SJCRH30 (cell line): ENCODE data around the gene CORO2B. TPM values are rescaled to one million over a fixed set of nuclear protein-coding genes. Genes with fewer than 3 reads are reported as not detected.
"Not testable (repeated sequence)": the region's sequence is repeated elsewhere in the genome, so short reads cannot be mapped to it uniquely, and the experiment has no call there.

ENCODE experiments used
- DNase-seq, 2 experiments: peaks; one replicate each; pipeline ENCODE4 v3.0.0-alpha.2; 2015 to 2020
- H3K27ac ChIP-seq: fragments of 250-450 bp; sonication (Bioruptor Pico); 2 replicates; pipeline ENCODE4 v1.5.1; 2020; ENCODE audit warnings: mild to moderate bottlenecking, moderate library complexity
- H3K27me3 ChIP-seq: fragments of 250-450 bp; sonication (Bioruptor Pico); 2 replicates; pipeline ENCODE4 v1.5.1; 2020; ENCODE audit warnings: mild to moderate bottlenecking, moderate library complexity
- H3K36me3 ChIP-seq: fragments of 250-450 bp; sonication (Bioruptor Pico); 2 replicates; pipeline ENCODE4 v1.5.1; 2020; ENCODE audit warnings: mild to moderate bottlenecking, moderate library complexity
- H3K4me1 ChIP-seq: fragments of 250-450 bp; sonication (Bioruptor Pico); 2 replicates; pipeline ENCODE4 v1.5.1; 2020; ENCODE audit warnings: mild to moderate bottlenecking, moderate library complexity
- H3K4me3 ChIP-seq: fragments of 250-450 bp; sonication (Bioruptor Pico); 2 replicates; pipeline ENCODE4 v1.5.1; 2020; ENCODE audit warnings: mild to moderate bottlenecking, moderate library complexity
- H3K9me3 ChIP-seq: fragments of 250-450 bp; sonication (Bioruptor Pico); replicated peaks from 2 replicates; pipeline ENCODE4 v1.5.1; 2020; ENCODE audit warnings: mild to moderate bottlenecking, moderate library complexity
- total RNA-seq: library from RNA; depleted of rRNA; stranded (reverse); fragments of >200 nt; shearing (Covaris generic); gene quantifications from 2 replicates; pipeline ENCODE4 v1.2.3, GENCODE V29; 2014

CORO2B gene
- total RNA-seq, 1 experiment from 2014 or later = not detected

DNA sequence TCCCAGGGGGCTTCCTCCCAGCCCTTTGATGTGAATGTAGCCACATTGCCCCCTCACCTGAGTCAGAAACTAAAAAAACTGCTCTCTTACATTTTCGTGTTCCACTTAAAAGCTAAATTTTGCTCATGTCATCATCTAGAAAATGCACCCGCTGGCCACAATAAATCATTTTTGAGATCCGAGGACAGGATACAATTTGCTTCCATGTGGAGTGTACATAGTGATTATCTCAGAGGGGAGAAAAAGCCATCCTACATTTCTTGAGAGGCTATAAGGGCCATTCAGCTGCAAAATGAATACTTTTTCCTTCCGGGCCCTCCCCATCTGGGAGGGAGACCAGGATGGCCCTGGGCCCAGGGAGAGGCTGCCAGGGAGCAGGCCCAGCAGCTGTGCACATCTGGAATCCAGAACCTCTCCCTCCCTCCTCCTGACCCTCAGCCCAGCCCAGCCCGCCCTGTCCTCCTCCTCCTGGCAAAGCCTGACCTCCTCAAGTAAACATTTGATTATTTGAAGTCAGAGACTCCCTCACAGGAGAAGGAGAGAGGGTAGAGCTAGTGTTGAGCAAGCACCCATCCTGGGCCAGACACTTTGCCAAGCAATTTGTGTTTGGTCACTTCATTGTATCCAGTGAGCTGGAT lies 59.1 kb downstream of the CORO2B start:
- Histone ChIP-seq H3K36me3 (no peaks in the 10 kb centered on the region), H3K27ac (no peak overlapping the region), H3K4me1 (no peaks in the 10 kb centered on the region), H3K4me3 (no peak overlapping the region), H3K9me3 (no peaks in the 10 kb centered on the region), H3K27me3 (peaks cover 11% of the 10 kb centered on the region; the same call in 1 of the 2 replicates)
- DNase-seq = no peak

DNA sequence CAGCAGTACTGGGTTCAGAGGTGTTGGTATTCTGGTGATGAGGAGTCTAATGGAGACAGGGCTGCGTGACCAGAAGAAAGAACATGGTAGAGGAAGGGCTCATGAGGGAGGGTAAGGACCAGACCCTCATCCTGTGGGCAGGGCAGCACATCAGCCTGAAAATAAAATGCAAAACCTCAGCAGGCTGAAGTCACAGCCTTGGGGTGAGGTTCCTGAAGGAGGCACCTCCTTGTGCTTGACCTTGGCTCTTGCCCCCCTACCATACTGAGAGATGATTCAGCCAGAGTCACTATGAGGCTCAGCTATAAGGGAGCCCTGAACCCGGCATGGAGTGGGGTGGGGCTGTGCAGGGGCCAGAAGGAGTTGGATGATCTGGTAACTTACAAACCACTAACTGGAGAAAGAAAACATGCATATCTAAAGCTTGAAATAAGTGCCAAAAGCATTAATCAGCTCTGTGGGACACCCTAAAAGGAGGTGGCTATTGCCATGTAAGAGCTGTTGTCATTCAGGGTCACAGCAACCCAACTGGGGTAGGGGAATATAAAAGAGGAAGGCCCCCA lies 60.2 kb downstream of the CORO2B start:
- H3K27ac ChIP-seq = no peak overlapping the region
- H3K27me3 ChIP-seq = peaks cover 8% of the 10 kb centered on the region; the same call in 1 of the 2 replicates
- no peak for DNase-seq
- no peaks in the 10 kb centered on the region for H3K4me1 ChIP-seq
- no peaks in the 10 kb centered on the region for H3K9me3 ChIP-seq
- no peaks in the 10 kb centered on the region for H3K36me3 ChIP-seq
- H3K4me3 ChIP-seq = no peak overlapping the region

DNA sequence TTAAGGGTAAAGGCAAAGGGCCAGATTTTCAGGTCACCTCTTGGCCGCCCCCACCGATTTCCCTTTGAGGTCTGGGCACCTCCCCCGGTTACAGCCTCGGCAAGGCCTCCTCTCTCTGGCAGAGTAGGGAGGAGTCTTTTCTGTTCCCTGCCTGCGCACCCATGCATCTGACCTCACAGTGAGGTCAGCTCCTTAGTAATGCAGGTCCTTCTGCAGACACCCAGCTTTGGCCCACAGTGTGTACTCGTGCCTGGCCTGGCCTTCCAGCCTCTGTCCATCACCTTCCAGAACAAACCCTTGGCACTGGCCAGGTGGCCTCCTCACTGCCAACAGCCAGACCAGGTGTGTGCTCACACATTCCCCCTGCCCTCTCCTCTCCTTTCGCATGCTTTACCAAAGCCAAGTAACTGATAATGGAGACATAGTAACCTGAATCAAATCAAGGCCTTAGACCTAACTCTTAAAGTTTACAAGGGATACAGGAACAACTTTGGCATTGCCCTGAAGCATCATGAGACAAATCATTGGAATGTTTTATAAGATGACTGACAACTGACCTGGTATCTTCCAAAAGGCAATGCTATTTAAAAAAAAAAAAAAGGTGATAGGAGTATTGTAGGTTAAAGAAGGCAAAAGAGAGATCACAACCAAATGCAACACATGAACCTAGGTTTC lies 61.3 kb downstream of the CORO2B start:
- no peak overlapping the region for H3K4me3 ChIP-seq
- H3K27ac ChIP-seq = no peak overlapping the region
- H3K4me1 ChIP-seq = no peaks in the 10 kb centered on the region
- H3K36me3 ChIP-seq = no peaks in the 10 kb centered on the region
- peaks cover 8% of the 10 kb centered on the region; the same call in 1 of the 2 replicates for H3K27me3 ChIP-seq
- no peaks in the 10 kb centered on the region for H3K9me3 ChIP-seq
- no peak for DNase-seq

- no peaks in the 10 kb centered on the region for H3K4me1 ChIP-seq
Measured at GRCh38 chr15:68640791-68641331, 62.1 kb downstream of the CORO2B start.

GRCh38 chr15:68641376-68641775 lies 62.6 kb downstream of the CORO2B start:
- Histone ChIP-seq H3K9me3 (no peaks in the 10 kb centered on the region), H3K27ac (no peak overlapping the region), H3K36me3 (no peaks in the 10 kb centered on the region), H3K27me3 (peaks cover 8% of the 10 kb centered on the region; the same call in 1 of the 2 replicates), H3K4me1 (no peaks in the 10 kb centered on the region), H3K4me3 (no peak overlapping the region)
- DNase-seq = no peak

More at GRCh38 chr15:68640791-68641331, 62.1 kb downstream of the CORO2B start:
- Histone ChIP-seq H3K36me3 (no peaks in the 10 kb centered on the region), H3K9me3 (no peaks in the 10 kb centered on the region), H3K27me3 (peaks cover 8% of the 10 kb centered on the region; the same call in 1 of the 2 replicates), H3K27ac (no peak overlapping the region), H3K4me3 (no peak overlapping the region)
- DNase-seq = no peak

GRCh38 chr15:68642491-68642845 lies 63.7 kb downstream of the CORO2B start:
- no peak overlapping the region for H3K4me3 ChIP-seq
- H3K27me3 ChIP-seq = peaks cover 8% of the 10 kb centered on the region; the same call in 1 of the 2 replicates
- no peaks in the 10 kb centered on the region for H3K9me3 ChIP-seq
- H3K36me3 ChIP-seq = no peaks in the 10 kb centered on the region
- H3K27ac ChIP-seq = no peak overlapping the region
- H3K4me1 ChIP-seq = no peaks in the 10 kb centered on the region; the same call in 1 of the 2 replicates
- DNase-seq = no peak

- Histone ChIP-seq H3K27ac (no peak overlapping the region), H3K4me3 (no peak overlapping the region), H3K36me3 (no peaks in the 10 kb centered on the region), H3K4me1 (no peaks in the 10 kb centered on the region; the same call in 1 of the 2 replicates), H3K27me3 (peaks cover 8% of the 10 kb centered on the region; the same call in 1 of the 2 replicates), H3K9me3 (no peaks in the 10 kb centered on the region)
- no peak for DNase-seq
Measured at GRCh38 chr15:68643216-68643830, 64.5 kb downstream of the CORO2B start.

DNA sequence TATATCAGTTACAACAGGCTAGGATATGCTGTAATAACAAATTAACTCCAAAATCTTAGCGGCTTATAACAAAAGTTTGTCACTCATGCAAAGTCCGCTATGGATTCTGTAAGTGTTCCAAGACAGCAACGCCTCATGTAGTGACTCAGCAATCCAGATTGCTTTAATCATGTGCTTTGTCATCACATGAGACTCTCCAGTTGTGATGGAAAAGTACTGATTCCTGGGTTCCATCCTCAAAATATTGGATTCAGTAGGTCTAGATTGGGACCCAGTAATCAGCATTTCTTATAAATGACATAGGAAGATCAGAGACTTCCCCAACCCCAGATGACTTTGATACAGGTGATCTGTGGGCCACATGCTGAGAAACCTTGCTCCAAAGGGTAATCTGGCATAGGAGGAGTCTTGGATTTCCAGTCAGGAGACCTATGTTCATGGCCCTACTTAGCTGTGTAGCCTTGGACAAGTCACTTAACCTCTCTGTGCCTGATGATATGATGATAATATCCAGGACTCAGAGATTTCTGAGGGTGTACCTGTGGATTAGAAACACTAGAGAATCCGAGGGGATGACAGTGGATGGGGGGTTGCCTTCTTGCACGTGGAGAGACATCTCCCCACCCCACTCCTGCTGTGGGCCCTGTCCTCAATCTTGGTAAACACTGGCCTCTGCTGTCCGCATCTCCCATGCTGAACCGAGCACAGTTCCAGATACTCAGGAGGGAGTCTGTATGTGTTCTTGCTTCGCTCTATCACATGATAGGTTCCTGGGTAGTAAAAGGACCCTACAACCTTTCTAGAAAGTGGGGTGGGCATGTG lies 65.5 kb downstream of the CORO2B start:
- DNase-seq = no peak

GRCh38 chr15:68644996-68645395 lies 66.2 kb downstream of the CORO2B start:
- no peak overlapping the region for H3K4me3 ChIP-seq
- no peak for DNase-seq
- H3K27ac ChIP-seq = no peak overlapping the region
- H3K27me3 ChIP-seq = peaks cover 4% of the 10 kb centered on the region; the same call in 1 of the 2 replicates
- H3K4me1 ChIP-seq = no peaks in the 10 kb centered on the region; the same call in 1 of the 2 replicates
- H3K36me3 ChIP-seq = no peaks in the 10 kb centered on the region
- H3K9me3 ChIP-seq = no peaks in the 10 kb centered on the region

More for the DNA sequence above, 65.5 kb downstream of the CORO2B start:
- H3K4me3 ChIP-seq = no peak overlapping the region
- peaks cover 4% of the 10 kb centered on the region; the same call in 1 of the 2 replicates for H3K27me3 ChIP-seq
- no peaks in the 10 kb centered on the region for H3K9me3 ChIP-seq
- no peak overlapping the region for H3K27ac ChIP-seq
- H3K4me1 ChIP-seq = no peaks in the 10 kb centered on the region; the same call in 1 of the 2 replicates
- H3K36me3 ChIP-seq = no peaks in the 10 kb centered on the region

GRCh38 chr15:68646156-68646555 lies 67.4 kb downstream of the CORO2B start:
- peak; percentile 30 to 33 for DNase-seq
- Histone ChIP-seq H3K4me1 (no peaks in the 10 kb centered on the region; the same call in 1 of the 2 replicates), H3K36me3 (no peaks in the 10 kb centered on the region), H3K27ac (no peak overlapping the region), H3K9me3 (no peaks in the 10 kb centered on the region), H3K27me3 (0 out of 2 replicates have a peak, but pooled peaks cover 4% of the 10 kb centered on the region), H3K4me3 (no peak overlapping the region)

DNA sequence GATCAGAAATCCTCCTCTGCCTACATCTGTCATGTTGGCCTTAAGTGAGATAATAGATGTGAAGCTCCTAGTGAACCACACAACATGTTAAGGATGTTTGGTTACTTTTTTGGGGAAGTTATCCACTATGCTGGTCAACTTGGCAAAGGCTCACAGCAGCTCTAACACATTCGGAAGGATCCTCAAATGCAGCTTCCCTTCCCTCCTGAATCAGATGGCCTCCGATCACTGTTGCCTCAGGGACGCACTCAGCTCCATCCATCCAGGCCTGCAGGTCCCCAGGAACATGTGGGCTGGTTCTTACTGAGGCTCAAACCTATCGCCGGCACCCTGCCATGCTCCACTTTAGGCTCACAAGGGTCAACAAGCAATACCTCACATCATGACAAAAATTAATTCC lies 67.9 kb downstream of the CORO2B start:
- peaks cover 2% of the 10 kb centered on the region; the same call in 1 of the 2 replicates for H3K4me1 ChIP-seq

GRCh38 chr15:68647361-68647760 lies 68.6 kb downstream of the CORO2B start:
- not testable (repeated sequence) for H3K9me3 ChIP-seq, H3K4me1 ChIP-seq, H3K36me3 ChIP-seq, H3K27me3 ChIP-seq, DNase-seq, H3K4me3 ChIP-seq, H3K27ac ChIP-seq

More for the DNA sequence above, 67.9 kb downstream of the CORO2B start:
- no peaks in the 10 kb centered on the region for H3K9me3 ChIP-seq
- DNase-seq = no peak
- H3K27ac ChIP-seq = no peak overlapping the region
- H3K27me3 ChIP-seq = 0 out of 2 replicates have a peak, but pooled peaks cover 4% of the 10 kb centered on the region
- H3K36me3 ChIP-seq = no peaks in the 10 kb centered on the region
- H3K4me3 ChIP-seq = no peak overlapping the region

GRCh38 chr15:68650901-68651709 lies 72.3 kb downstream of the CORO2B start:
- DNase-seq = peak; percentile 32 to 42
- H3K36me3 ChIP-seq = no peaks in the 10 kb centered on the region
- no peak overlapping the region for H3K27ac ChIP-seq
- no peak overlapping the region for H3K4me3 ChIP-seq
- no peaks in the 10 kb centered on the region for H3K9me3 ChIP-seq
- H3K27me3 ChIP-seq = 0 out of 2 replicates have a peak, but pooled peaks cover 4% of the 10 kb centered on the region
- H3K4me1 ChIP-seq = peaks cover 12% of the 10 kb centered on the region
